Astrocyte (in vitro differentiated cells and primary cell): ENCODE results near the gene RPGRIP1L. TPM values are rescaled to one million over a fixed set of nuclear protein-coding genes. Genes with fewer than 3 reads are reported as not detected.

Source experiments
- DNase-seq: peaks from one replicate; pipeline ENCODE4 v3.0.0-alpha.2; 2010; ENCODE audit warnings: low read depth
- FAIRE-seq: peaks from 2 replicates; lab custom pipeline; 2011; peaks lifted over from hg19 to GRCh38; lab: Jason Lieb, UNC
- H2AFZ ChIP-seq: 2 replicates; pipeline ENCODE4 v1.6.0; 2012; ENCODE audit warnings: low read depth, low read length, inconsistent platforms
- H3K27ac ChIP-seq: 2 replicates; pipeline ENCODE4 v1.5.1; 2011; ENCODE audit warnings: low read depth, low read length, inconsistent platforms
- H3K27me3 ChIP-seq: 2 replicates; pipeline ENCODE4 v1.6.0; 2011; ENCODE audit warnings: low read length, inconsistent platforms; ENCODE audit not compliant: insufficient read depth
- H3K36me3 ChIP-seq: 2 replicates; pipeline ENCODE4 v1.5.1; 2011; ENCODE audit warnings: low read length, inconsistent platforms; ENCODE audit not compliant: insufficient read depth
- H3K4me1 ChIP-seq: 2 replicates; pipeline ENCODE4 v1.5.1; 2011; ENCODE audit warnings: low read length, inconsistent platforms; ENCODE audit not compliant: insufficient read depth
- H3K4me2 ChIP-seq: 2 replicates; pipeline ENCODE4 v1.6.0; 2012; ENCODE audit warnings: low read length, inconsistent platforms
- H3K4me3 ChIP-seq: 2 replicates; pipeline ENCODE4 v1.5.1; 2011; ENCODE audit warnings: low read depth, mild to moderate bottlenecking, low read length, inconsistent platforms; ENCODE audit not compliant: insufficient read depth
- H3K79me2 ChIP-seq: 2 replicates; pipeline ENCODE4 v1.6.0; 2012; ENCODE audit warnings: mild to moderate bottlenecking, low read length, inconsistent platforms; ENCODE audit not compliant: insufficient read depth
- H3K9ac ChIP-seq: 2 replicates; pipeline ENCODE4 v1.6.0; 2012; ENCODE audit warnings: mild to moderate bottlenecking, low read length, inconsistent platforms
- H3K9me3 ChIP-seq: 2 replicates; pipeline ENCODE4 v1.5.1; 2012; ENCODE audit warnings: low read depth, mild to moderate bottlenecking, low read length, inconsistent platforms; ENCODE audit not compliant: insufficient read depth
- H4K20me1 ChIP-seq: 2 replicates; pipeline ENCODE4 v1.6.0; 2012; ENCODE audit warnings: low read length, inconsistent platforms; ENCODE audit not compliant: insufficient read depth
- H3K27ac Mint-ChIP-seq: one replicate; pipeline ENCODE4 v1.8.0; 2021; ENCODE audit warnings: mild to moderate bottlenecking, mixed read lengths; ENCODE audit not compliant: unreplicated experiment
- H3K27me3 Mint-ChIP-seq: one replicate; pipeline ENCODE4 v1.8.0; 2021; ENCODE audit warnings: low read depth, mixed read lengths; ENCODE audit not compliant: unreplicated experiment
- H3K36me3 Mint-ChIP-seq: one replicate; pipeline ENCODE4 v1.8.0; 2021; ENCODE audit warnings: low read depth, mixed read lengths; ENCODE audit not compliant: unreplicated experiment
- H3K4me1 Mint-ChIP-seq: one replicate; pipeline ENCODE4 v1.8.0; 2021; ENCODE audit warnings: low read depth, mixed read lengths; ENCODE audit not compliant: unreplicated experiment
- H3K4me3 Mint-ChIP-seq: one replicate; pipeline ENCODE4 v1.8.0; 2021; ENCODE audit warnings: mild to moderate bottlenecking, moderate library complexity, mixed read lengths; ENCODE audit not compliant: unreplicated experiment
- H3K9me3 Mint-ChIP-seq: one replicate; pipeline ENCODE4 v1.8.0; 2021; ENCODE audit warnings: mild to moderate bottlenecking, mixed read lengths; ENCODE audit not compliant: unreplicated experiment
- CTCF ChIP-seq: IDR thresholded peaks from 2 replicates; pipeline ENCODE4 v1.5.1; 2011; ENCODE audit warnings: low read depth, mild to moderate bottlenecking, inconsistent platforms, low read length, moderate library complexity; ENCODE audit not compliant: insufficient read depth
- EZH2 ChIP-seq: IDR thresholded peaks from 2 replicates; pipeline ENCODE4 v1.6.1; 2012; ENCODE audit warnings: mild to moderate bottlenecking, low read length, inconsistent platforms; ENCODE audit not compliant: insufficient read depth
- total RNA-seq: library from RNA; stranded (reverse); gene quantifications from 2 replicates; pipeline ENCODE4 v1.2.1, GENCODE V29; 2021

The RPGRIP1L gene
- total RNA-seq, 1 donor from 2014 or later = 18.1 TPM

- Histone ChIP-seq H3K27me3 (no peaks in the 10 kb centered on the region), H4K20me1 (no peaks in the 10 kb centered on the region), H3K9me3 (no peaks in the 10 kb centered on the region), H3K9ac (no peak overlapping the region), H3K27ac (no peak overlapping the region), H3K4me1 (no peaks in the 10 kb centered on the region), H2AFZ (no peak overlapping the region), H3K36me3 (peaks cover 6% of the 10 kb centered on the region), H3K79me2 (no peaks in the 10 kb centered on the region), H3K4me3 (no peak overlapping the region), H3K4me2 (no peak overlapping the region)
- DNase-seq = no peak
- Mint-ChIP-seq H3K27ac (no peak overlapping the region), H3K4me1 (peaks cover 5% of the 10 kb centered on the region), H3K9me3 (no peaks in the 10 kb centered on the region), H3K27me3 (no peaks in the 10 kb centered on the region), H3K36me3 (peaks cover 7% of the 10 kb centered on the region), H3K4me3 (no peak overlapping the region)
- TF ChIP-seq CTCF = no peak
- TF ChIP-seq EZH2 = no peak
- FAIRE-seq = no peak
Observed at GRCh38 chr16:53636978-53637377, 66.7 kb downstream of the RPGRIP1L start.

- peaks cover 5% of the 10 kb centered on the region for H3K4me1 Mint-ChIP-seq
- no peaks in the 10 kb centered on the region for H3K27me3 Mint-ChIP-seq
- no peaks in the 10 kb centered on the region for H4K20me1 ChIP-seq
- H3K4me1 ChIP-seq = no peaks in the 10 kb centered on the region
- no peak overlapping the region for H3K4me3 Mint-ChIP-seq
- H3K9me3 ChIP-seq = no peaks in the 10 kb centered on the region
- H3K27me3 ChIP-seq = no peaks in the 10 kb centered on the region
- peak; percentile 39 for DNase-seq
- no peaks in the 10 kb centered on the region for H3K79me2 ChIP-seq
- H3K27ac Mint-ChIP-seq = no peak overlapping the region
- no peak overlapping the region for H3K4me2 ChIP-seq
- H3K4me3 ChIP-seq = no peak overlapping the region
- H3K27ac ChIP-seq = no peak overlapping the region
- H3K36me3 ChIP-seq = peaks cover 4% of the 10 kb centered on the region
- H2AFZ ChIP-seq = no peak overlapping the region
- no peak overlapping the region for H3K9ac ChIP-seq
- TF ChIP-seq CTCF (no peak), EZH2 (no peak)
- no peak for FAIRE-seq
- peaks cover 13% of the 10 kb centered on the region for H3K36me3 Mint-ChIP-seq
- no peaks in the 10 kb centered on the region for H3K9me3 Mint-ChIP-seq
Observed at GRCh38 chr16:53632526-53632925, 71.1 kb downstream of the RPGRIP1L start.

GRCh38 chr16:53631236-53632025, 72.2 kb downstream of the RPGRIP1L start:
- Histone ChIP-seq H3K36me3 (peaks cover 4% of the 10 kb centered on the region), H3K27ac (no peak overlapping the region), H2AFZ (no peak overlapping the region), H3K9me3 (no peaks in the 10 kb centered on the region), H3K4me3 (no peak overlapping the region), H3K27me3 (no peaks in the 10 kb centered on the region), H3K4me1 (no peaks in the 10 kb centered on the region), H4K20me1 (no peaks in the 10 kb centered on the region), H3K4me2 (no peak overlapping the region), H3K9ac (no peak overlapping the region), H3K79me2 (no peaks in the 10 kb centered on the region)
- Mint-ChIP-seq H3K9me3 (no peaks in the 10 kb centered on the region), H3K4me1 (peaks cover 5% of the 10 kb centered on the region), H3K27me3 (no peaks in the 10 kb centered on the region), H3K4me3 (no peak overlapping the region), H3K27ac (no peak overlapping the region), H3K36me3 (peaks cover 13% of the 10 kb centered on the region)
- FAIRE-seq (no peak), DNase-seq (no peak)
- TF ChIP-seq CTCF (no peak), EZH2 (no peak)
